Germinal center (tissue), 1 donor: ENCODE measurements around the gene SCGB1C1.

Experiments used
- DNase-seq: peaks from one replicate; pipeline ENCODE4 v3.0.0; 2012; ENCODE audit warnings: mixed read lengths, low spot score

SCGB1C1 gene

GRCh38 chr11:205221-206001 is 12.5 kb downstream of the SCGB1C1 start:
- no peak for DNase-seq

GRCh38 chr11:206002-206384 is 13.1 kb downstream of the SCGB1C1 start:
- no peak for DNase-seq

GRCh38 chr11:206526-207207 is 13.8 kb downstream of the SCGB1C1 start:
- DNase-seq: peak; percentile 26

GRCh38 chr11:207208-207862 is 14.5 kb downstream of the SCGB1C1 start, which contains the start of the genes BET1L and RIC8A:
Gene BET1L (minus strand): TSS chr11:207399. CDS start chr11:207321, 78 bp downstream.
Gene RIC8A (plus strand): TSS chr11:207708. CDS start chr11:208855, 1,147 bp downstream.
- peak; percentile 97 for DNase-seq

- no peak for DNase-seq
These were observed 14.9 kb downstream of the SCGB1C1 start for GRCh38 chr11:207863-208180.

- peak; percentile 90 for DNase-seq
These were observed 15.5 kb downstream of the SCGB1C1 start for GRCh38 chr11:208181-208916.

GRCh38 chr11:208917-209260 is 16.0 kb downstream of the SCGB1C1 start:
- no peak for DNase-seq

- DNase-seq: no peak
These were observed 16.6 kb downstream of the SCGB1C1 start for GRCh38 chr11:209275-210121.

GRCh38 chr11:210122-210802 is 17.4 kb downstream of the SCGB1C1 start:
- no peak for DNase-seq

- DNase-seq: no peak
These were observed 17.9 kb downstream of the SCGB1C1 start for GRCh38 chr11:210803-211180.

- DNase-seq: no peak
These were observed 18.4 kb downstream of the SCGB1C1 start for GRCh38 chr11:211295-211694.

- DNase-seq: no peak
These were observed 18.9 kb downstream of the SCGB1C1 start for GRCh38 chr11:211741-212140.

- DNase-seq: no peak
These were observed 19.5 kb downstream of the SCGB1C1 start for GRCh38 chr11:212150-213100.

- DNase-seq: no peak
These were observed 20.2 kb downstream of the SCGB1C1 start for GRCh38 chr11:213111-213510.

GRCh38 chr11:214083-214482 is 21.2 kb downstream of the SCGB1C1 start:
- no peak for DNase-seq

- no peak for DNase-seq
These were observed 22.7 kb downstream of the SCGB1C1 start for GRCh38 chr11:215581-216037.

- no peak for DNase-seq
These were observed 23.4 kb downstream of the SCGB1C1 start for GRCh38 chr11:216081-216974.

- DNase-seq: no peak
These were observed 24.8 kb downstream of the SCGB1C1 start for GRCh38 chr11:217704-218103.
